ENCODE measurements around the gene TBC1D3B.
"Not testable (repeated sequence)": the region's sequence is repeated elsewhere in the genome, so short reads cannot be mapped to it uniquely, and the experiment has no call there.

Gene TBC1D3B

GRCh38 chr17:36176536-36176935 lies at the start of gene TBC1D3B:
Gene TBC1D3B (minus strand): TSS chr17:36176636. CDS start chr17:36175050, 1,586 bp downstream.
- not testable (repeated sequence) for H3K9me3 ChIP-seq; H3K27me3 ChIP-seq; H3K36me3 ChIP-seq; H3K4me3 ChIP-seq (ENCODE audit: low read depth in 1 of 2, low read length in 1 of 2); H3K27ac ChIP-seq; H3K4me1 ChIP-seq (ENCODE audit: control insufficient read depth in 1 of 2, insufficient read depth in 1 of 2, low read depth in 1 of 2, low read length in 1 of 2)

GRCh38 chr17:36222967-36223366 lies 46.5 kb upstream of the TBC1D3B start:
- not testable (repeated sequence) for H3K9me3 ChIP-seq; H3K4me1 ChIP-seq (ENCODE audit: control insufficient read depth in 1 of 2, insufficient read depth in 1 of 2, low read depth in 1 of 2, low read length in 1 of 2); H3K27ac ChIP-seq; H3K27me3 ChIP-seq; H3K36me3 ChIP-seq; H3K4me3 ChIP-seq (ENCODE audit: low read depth in 1 of 2, low read length in 1 of 2)

- not testable (repeated sequence) for H3K27me3 ChIP-seq; H3K27ac ChIP-seq; H3K4me3 ChIP-seq (ENCODE audit: low read depth in 1 of 2, low read length in 1 of 2); H3K4me1 ChIP-seq (ENCODE audit: control insufficient read depth in 1 of 2, insufficient read depth in 1 of 2, low read depth in 1 of 2, low read length in 1 of 2); H3K36me3 ChIP-seq; H3K9me3 ChIP-seq
Observed at GRCh38 chr17:36221581-36222100, 45.2 kb upstream of the TBC1D3B start.

GRCh38 chr17:36220737-36221580 lies 44.5 kb upstream of the TBC1D3B start:
- not testable (repeated sequence) for H3K36me3 ChIP-seq; H3K4me3 ChIP-seq (ENCODE audit: low read depth in 1 of 2, low read length in 1 of 2); H3K27ac ChIP-seq; H3K9me3 ChIP-seq; H3K27me3 ChIP-seq; H3K4me1 ChIP-seq (ENCODE audit: control insufficient read depth in 1 of 2, insufficient read depth in 1 of 2, low read depth in 1 of 2, low read length in 1 of 2)

GRCh38 chr17:36219556-36219955 lies 43.1 kb upstream of the TBC1D3B start:
- H3K27me3 ChIP-seq, H3K36me3 ChIP-seq: not testable (repeated sequence)

GRCh38 chr17:36215406-36216308 lies 39.2 kb upstream of the TBC1D3B start:
- peak overlapping the region; percentile 86 for H3K27ac ChIP-seq
- not testable (repeated sequence) for H3K27me3 ChIP-seq, H3K36me3 ChIP-seq, H3K9me3 ChIP-seq
- peaks cover 58% of the 10 kb centered on the region in 2 experiments for H3K4me1 ChIP-seq (ENCODE audit: control insufficient read depth in 1 of 2, insufficient read depth in 1 of 2, low read depth in 1 of 2, low read length in 1 of 2)
- H3K4me3 ChIP-seq (ENCODE audit: low read depth in 1 of 2, low read length in 1 of 2): peak overlapping the region in 1 of 2 experiments; percentile 2

More at GRCh38 chr17:36219556-36219955, 43.1 kb upstream of the TBC1D3B start:
- H3K4me1 ChIP-seq (ENCODE audit: control insufficient read depth in 1 of 2, insufficient read depth in 1 of 2, low read depth in 1 of 2, low read length in 1 of 2): peaks cover 19% of the 10 kb centered on the region in 2 experiments
- H3K4me3 ChIP-seq (ENCODE audit: low read depth in 1 of 2, low read length in 1 of 2); H3K27ac ChIP-seq; H3K9me3 ChIP-seq: not testable (repeated sequence)

GRCh38 chr17:36214918-36215317 lies 38.5 kb upstream of the TBC1D3B start:
- no peaks in the 10 kb centered on the region for H3K27me3 ChIP-seq
- peaks cover 66% of the 10 kb centered on the region in 2 experiments for H3K4me1 ChIP-seq (ENCODE audit: control insufficient read depth in 1 of 2, insufficient read depth in 1 of 2, low read depth in 1 of 2, low read length in 1 of 2)
- no peak for TF ChIP-seq CTCF (IDR thresholded peaks at IDR 0.05)
- no peaks in the 10 kb centered on the region for H3K36me3 ChIP-seq
- H3K27ac ChIP-seq: peak overlapping the region; percentile 86
- H3K9me3 ChIP-seq: no peaks in the 10 kb centered on the region
- H3K4me3 ChIP-seq (ENCODE audit: low read depth in 1 of 2, low read length in 1 of 2): peak overlapping the region in 1 of 2 experiments; percentile 2

GRCh38 chr17:36213695-36214094 lies 37.3 kb upstream of the TBC1D3B start:
- no peak overlapping the region for H3K4me3 ChIP-seq (ENCODE audit: low read depth in 1 of 2, low read length in 1 of 2)
- peak overlapping the region; percentile 86 for H3K27ac ChIP-seq
- TF ChIP-seq CTCF (IDR thresholded peaks at IDR 0.05): no peak
- no peaks in the 10 kb centered on the region for H3K27me3 ChIP-seq
- H3K4me1 ChIP-seq (ENCODE audit: control insufficient read depth in 1 of 2, insufficient read depth in 1 of 2, low read depth in 1 of 2, low read length in 1 of 2): peaks cover 70 to 72% of the 10 kb centered on the region in 2 experiments
- H3K36me3 ChIP-seq: no peaks in the 10 kb centered on the region
- H3K9me3 ChIP-seq: no peaks in the 10 kb centered on the region
